Activated CD4-positive, alpha-beta memory T cell treated with anti-CD3 and anti-CD28 coated beads for 36 hours (primary cell): ENCODE results near the gene ROBO1. TPM values are rescaled to one million over a fixed set of nuclear protein-coding genes. Genes with fewer than 3 reads are reported as not detected.

Source experiments
- CTCF ChIA-PET: fragments of 350-600 bp; sonication (Branson Sonifier 250); formaldehyde crosslinking; loops from one replicate; lab custom pipeline; 2021; ENCODE audit warnings: antibody characterized with exemption, inconsistent platforms; lab: Charles Lee
- POLR2A ChIA-PET: fragments of 350-600 bp; sonication (Branson Sonifier 250); formaldehyde crosslinking; loops from one replicate; lab custom pipeline; 2021; ENCODE audit warnings: antibody characterized with exemption; lab: Charles Lee
- DNase-seq: peaks from one replicate; pipeline ENCODE4 v3.0.0-alpha.2; 2020
- H3K27ac Mint-ChIP-seq: one replicate; pipeline ENCODE4 v1.8.0; 2021; ENCODE audit warnings: mixed read lengths
- H3K27me3 Mint-ChIP-seq: one replicate; pipeline ENCODE4 v1.8.0; 2021; ENCODE audit warnings: mixed read lengths
- H3K36me3 Mint-ChIP-seq: one replicate; pipeline ENCODE4 v1.8.0; 2021; ENCODE audit warnings: mixed read lengths
- H3K4me1 Mint-ChIP-seq: one replicate; pipeline ENCODE4 v1.8.0; 2021; ENCODE audit warnings: low read depth, mixed read lengths
- H3K4me3 Mint-ChIP-seq: one replicate; pipeline ENCODE4 v1.8.0; 2021; ENCODE audit warnings: mild to moderate bottlenecking, mixed read lengths
- H3K9me3 Mint-ChIP-seq: one replicate; pipeline ENCODE4 v1.8.0; 2021; ENCODE audit warnings: mixed read lengths
- intact Hi-C: fragments of 100-400 bp; cut with micrococcal nuclease; formaldehyde crosslinking; loops from one replicate; pipeline ENCODE4 v1.15.1; 2023
- total RNA-seq, 2 experiments: library from RNA; stranded (reverse); gene quantifications; one replicate each; pipeline ENCODE4 v1.2.3, GENCODE V29; 2021

Gene ROBO1
- total RNA-seq, 2 experiments from 2014 or later, result not detected

DNA sequence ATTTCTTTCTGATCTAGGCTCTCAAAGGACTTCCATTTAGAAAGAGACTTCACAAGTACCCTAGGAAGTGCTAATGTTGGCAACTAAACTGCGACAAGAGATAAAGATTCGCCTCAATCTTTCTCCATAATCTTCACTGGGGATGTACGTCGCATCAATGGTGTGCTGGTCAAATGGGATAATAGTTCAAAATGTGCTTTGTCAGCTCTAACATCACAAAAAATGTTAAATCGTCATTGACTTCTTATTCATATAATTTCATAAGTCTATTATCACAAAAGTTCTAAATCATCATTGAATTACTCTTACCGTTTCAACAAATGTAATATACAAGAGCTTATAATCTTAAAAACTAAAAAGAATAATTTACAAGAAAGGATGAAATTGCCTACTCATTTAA, 727.7 kb downstream of the ROBO1 start:
- no peak for DNase-seq
- POLR2A ChIA-PET, result no interaction called here
- H3K9me3 Mint-ChIP-seq, result peaks cover 13% of the 10 kb centered on the region
- intact Hi-C loops, result no loop called here
- no peaks in the 10 kb centered on the region for H3K36me3 Mint-ChIP-seq
- H3K4me1 Mint-ChIP-seq, result no peaks in the 10 kb centered on the region
- no peak overlapping the region for H3K4me3 Mint-ChIP-seq
- CTCF ChIA-PET, result no interaction called here
- H3K27ac Mint-ChIP-seq, result no peak overlapping the region
- H3K27me3 Mint-ChIP-seq, result no peaks in the 10 kb centered on the region

GRCh38 chr3:79039192-79039591, 728.6 kb downstream of the ROBO1 start:
- peaks cover 13% of the 10 kb centered on the region for H3K9me3 Mint-ChIP-seq
- intact Hi-C loops, result no loop called here
- H3K4me1 Mint-ChIP-seq, result no peaks in the 10 kb centered on the region
- POLR2A ChIA-PET, result no interaction called here
- no peak overlapping the region for H3K27ac Mint-ChIP-seq
- CTCF ChIA-PET, result no interaction called here
- no peaks in the 10 kb centered on the region for H3K36me3 Mint-ChIP-seq
- H3K27me3 Mint-ChIP-seq, result no peaks in the 10 kb centered on the region
- no peak for DNase-seq
- H3K4me3 Mint-ChIP-seq, result no peak overlapping the region

- no peaks in the 10 kb centered on the region for H3K4me1 Mint-ChIP-seq
- no peak overlapping the region for H3K4me3 Mint-ChIP-seq
- no peaks in the 10 kb centered on the region for H3K36me3 Mint-ChIP-seq
- peaks cover 10% of the 10 kb centered on the region for H3K9me3 Mint-ChIP-seq
- ChIA-PET POLR2A (no interaction called here), CTCF (no interaction called here)
- H3K27me3 Mint-ChIP-seq, result no peaks in the 10 kb centered on the region
- H3K27ac Mint-ChIP-seq, result no peak overlapping the region
- no peak for DNase-seq
- intact Hi-C loops, result no loop called here
Observed at GRCh38 chr3:79038636-79039035, 729.2 kb downstream of the ROBO1 start.

GRCh38 chr3:79038057-79038456, 729.7 kb downstream of the ROBO1 start:
- no peaks in the 10 kb centered on the region for H3K36me3 Mint-ChIP-seq

DNA sequence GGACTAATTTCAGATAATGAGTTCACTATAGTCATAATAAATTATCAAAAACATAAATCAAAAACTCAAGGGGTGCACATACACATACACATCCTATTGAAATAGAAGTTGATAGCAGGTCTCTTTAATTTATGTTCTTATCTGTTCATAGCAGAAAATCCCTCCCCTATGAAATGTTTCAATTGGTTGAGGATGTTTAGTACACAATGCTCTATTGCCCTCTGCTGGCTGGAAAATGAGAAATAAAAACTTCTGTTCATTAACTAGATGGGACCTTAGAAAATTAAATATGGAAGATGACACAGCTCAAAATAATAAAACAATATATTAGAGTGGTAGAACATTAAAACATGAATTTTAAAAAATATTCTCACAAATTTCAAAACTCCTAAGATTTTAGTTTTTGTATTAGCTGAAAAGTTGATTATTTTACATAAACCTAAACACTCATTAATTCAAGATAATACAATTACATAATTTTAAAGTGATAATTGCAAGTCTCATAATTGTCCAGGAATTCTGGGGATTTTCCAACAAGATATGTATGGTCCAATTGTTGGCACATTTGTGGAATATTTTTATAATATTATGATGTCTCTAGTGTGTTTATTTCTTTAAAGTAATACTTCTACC, 735.0 kb downstream of the ROBO1 start:
- Mint-ChIP-seq H3K4me1 (no peaks in the 10 kb centered on the region), H3K9me3 (peaks cover 4% of the 10 kb centered on the region), H3K4me3 (no peak overlapping the region), H3K27me3 (no peaks in the 10 kb centered on the region), H3K27ac (no peak overlapping the region), H3K36me3 (no peaks in the 10 kb centered on the region)
- DNase-seq, result no peak
- intact Hi-C loops, result no loop called here
- POLR2A ChIA-PET, result no interaction called here
- CTCF ChIA-PET, result no interaction called here

More at GRCh38 chr3:79038057-79038456, 729.7 kb downstream of the ROBO1 start:
- H3K4me1 Mint-ChIP-seq, result no peaks in the 10 kb centered on the region
- DNase-seq, result no peak
- no peak overlapping the region for H3K27ac Mint-ChIP-seq
- intact Hi-C loops, result no loop called here
- POLR2A ChIA-PET, result no interaction called here
- CTCF ChIA-PET, result no interaction called here
- H3K9me3 Mint-ChIP-seq, result peaks cover 8% of the 10 kb centered on the region
- no peaks in the 10 kb centered on the region for H3K27me3 Mint-ChIP-seq
- no peak overlapping the region for H3K4me3 Mint-ChIP-seq

- intact Hi-C loops, result no loop called here
- H3K9me3 Mint-ChIP-seq, result peaks cover 4% of the 10 kb centered on the region
- no peaks in the 10 kb centered on the region for H3K36me3 Mint-ChIP-seq
- no peak for DNase-seq
- H3K27me3 Mint-ChIP-seq, result no peaks in the 10 kb centered on the region
- CTCF ChIA-PET, result no interaction called here
- H3K4me1 Mint-ChIP-seq, result no peaks in the 10 kb centered on the region
- H3K4me3 Mint-ChIP-seq, result no peak overlapping the region
- POLR2A ChIA-PET, result no interaction called here
- H3K27ac Mint-ChIP-seq, result no peak overlapping the region
Observed at GRCh38 chr3:79030157-79030556, 737.6 kb downstream of the ROBO1 start.

DNA sequence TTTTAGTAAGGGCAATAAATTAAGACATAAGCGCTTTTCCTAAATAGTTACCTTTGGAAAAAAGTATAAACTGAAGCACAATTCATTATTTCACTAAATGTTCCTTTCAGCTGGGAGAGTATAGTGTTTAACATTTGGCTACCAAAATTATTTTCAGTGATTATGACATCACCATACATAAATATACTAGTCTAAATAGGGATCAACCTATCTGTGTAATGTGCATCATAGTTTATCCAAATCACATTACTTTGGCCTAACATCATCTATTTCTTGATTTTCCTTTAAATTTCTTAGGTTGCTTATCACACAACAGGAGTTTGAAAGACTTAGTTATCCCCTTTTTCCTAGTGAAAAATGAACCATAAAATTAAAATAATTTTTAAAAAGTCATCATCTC, 738.9 kb downstream of the ROBO1 start:
- POLR2A ChIA-PET, result no interaction called here

DNA sequence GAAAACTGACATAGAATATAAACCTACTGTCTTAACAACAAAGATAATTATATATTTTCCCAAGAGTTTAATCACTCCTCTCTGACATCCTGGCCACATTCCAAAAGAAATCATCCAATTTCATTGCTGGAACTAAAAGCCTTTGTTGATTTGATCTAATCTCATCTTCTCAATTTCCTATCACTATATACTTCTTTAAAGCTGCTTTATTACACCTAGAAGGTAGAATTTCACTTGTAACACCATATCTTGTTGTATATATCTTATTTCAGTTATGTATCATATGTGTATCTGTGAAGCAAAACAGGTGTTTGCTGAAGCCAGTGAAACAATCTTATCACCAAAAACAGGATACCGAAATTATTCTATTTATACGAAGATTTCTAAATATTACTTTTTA, 740.2 kb downstream of the ROBO1 start:
- Mint-ChIP-seq H3K9me3 (peaks cover 7% of the 10 kb centered on the region), H3K27ac (no peak overlapping the region), H3K36me3 (no peaks in the 10 kb centered on the region), H3K4me1 (no peaks in the 10 kb centered on the region), H3K27me3 (no peaks in the 10 kb centered on the region), H3K4me3 (no peak overlapping the region)
- DNase-seq, result no peak
- ChIA-PET CTCF (no interaction called here), POLR2A (no interaction called here)
- intact Hi-C loops, result no loop called here

More for the DNA sequence above, 738.9 kb downstream of the ROBO1 start:
- no peak for DNase-seq
- H3K27ac Mint-ChIP-seq, result no peak overlapping the region
- intact Hi-C loops, result no loop called here
- H3K27me3 Mint-ChIP-seq, result no peaks in the 10 kb centered on the region
- peaks cover 7% of the 10 kb centered on the region for H3K9me3 Mint-ChIP-seq
- CTCF ChIA-PET, result no interaction called here
- no peak overlapping the region for H3K4me3 Mint-ChIP-seq
- no peaks in the 10 kb centered on the region for H3K36me3 Mint-ChIP-seq
- no peaks in the 10 kb centered on the region for H3K4me1 Mint-ChIP-seq

DNA sequence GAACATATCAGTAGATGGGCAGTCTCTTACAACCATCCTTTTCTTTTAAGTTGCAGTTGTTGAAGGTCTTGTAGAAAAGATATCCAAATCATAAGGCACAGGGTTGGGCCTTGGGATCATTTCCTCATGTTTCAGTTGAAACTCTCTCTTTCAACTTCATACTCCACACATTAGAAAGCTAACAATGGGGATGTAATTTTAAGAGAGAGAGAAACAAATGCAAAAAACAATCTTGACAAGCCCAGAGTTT, 747.9 kb downstream of the ROBO1 start:
- peaks cover 3% of the 10 kb centered on the region for H3K36me3 Mint-ChIP-seq
- intact Hi-C loops, result no loop called here
- H3K4me1 Mint-ChIP-seq, result no peaks in the 10 kb centered on the region
- POLR2A ChIA-PET, result no interaction called here
- DNase-seq, result no peak
- no peak overlapping the region for H3K27ac Mint-ChIP-seq
- peaks cover 6% of the 10 kb centered on the region for H3K9me3 Mint-ChIP-seq
- CTCF ChIA-PET, result no interaction called here
- H3K4me3 Mint-ChIP-seq, result no peak overlapping the region
- H3K27me3 Mint-ChIP-seq, result peaks cover 7% of the 10 kb centered on the region

DNA sequence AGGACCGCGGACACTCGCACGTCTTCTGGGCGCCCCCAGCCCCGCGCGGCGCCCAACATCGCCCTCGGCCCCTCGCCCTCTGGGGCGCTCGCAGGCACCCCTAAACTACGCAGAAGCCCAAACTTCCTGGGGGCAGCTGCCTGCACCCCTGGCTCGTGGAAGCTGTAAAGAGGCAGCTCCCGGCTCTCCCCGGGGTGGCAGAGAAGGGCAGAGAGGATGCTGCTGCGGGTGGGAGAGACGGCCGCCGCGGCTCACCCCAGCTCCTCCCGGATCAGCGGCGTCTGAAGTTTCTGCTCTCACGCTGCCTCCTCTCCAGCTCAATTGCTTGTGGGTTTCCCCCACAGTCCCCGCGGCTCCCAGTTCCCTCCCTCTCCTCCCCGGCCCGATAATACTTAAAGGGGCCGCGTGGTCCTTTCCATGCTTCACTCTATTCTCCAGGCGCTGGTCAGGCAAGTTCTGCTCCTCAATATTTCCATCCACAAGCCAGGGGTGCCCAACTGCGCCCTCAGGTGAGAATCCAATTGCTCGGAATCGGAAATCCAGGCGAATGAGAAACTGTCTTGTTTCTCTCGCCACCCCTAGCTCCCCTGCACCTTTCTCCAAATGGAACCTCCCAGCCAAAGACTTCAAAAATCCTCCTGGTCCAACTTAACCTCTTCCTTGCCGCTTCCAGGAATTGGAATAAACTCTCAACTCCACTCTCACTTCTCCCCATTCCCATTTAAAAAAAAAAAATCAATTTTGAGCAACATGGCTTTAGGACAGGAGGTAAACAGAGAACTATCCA, 748.5 kb downstream of the ROBO1 start:
- POLR2A ChIA-PET, result no interaction called here
- intact Hi-C loops, result no loop called here
- Mint-ChIP-seq H3K27me3 (peaks cover 7% of the 10 kb centered on the region), H3K4me3 (no peak overlapping the region), H3K36me3 (peaks cover 3% of the 10 kb centered on the region), H3K9me3 (peaks cover 6% of the 10 kb centered on the region), H3K27ac (no peak overlapping the region), H3K4me1 (no peaks in the 10 kb centered on the region)
- CTCF ChIA-PET, result no interaction called here
- DNase-seq, result no peak

GRCh38 chr3:79018671-79019136, 749.1 kb downstream of the ROBO1 start:
- ChIA-PET POLR2A (no interaction called here), CTCF (no interaction called here)
- Mint-ChIP-seq H3K4me3 (no peak overlapping the region), H3K9me3 (peaks cover 3% of the 10 kb centered on the region), H3K27ac (no peak overlapping the region), H3K4me1 (no peaks in the 10 kb centered on the region), H3K27me3 (peaks cover 7% of the 10 kb centered on the region), H3K36me3 (peaks cover 3% of the 10 kb centered on the region)
- intact Hi-C loops, result no loop called here
- DNase-seq, result no peak

DNA sequence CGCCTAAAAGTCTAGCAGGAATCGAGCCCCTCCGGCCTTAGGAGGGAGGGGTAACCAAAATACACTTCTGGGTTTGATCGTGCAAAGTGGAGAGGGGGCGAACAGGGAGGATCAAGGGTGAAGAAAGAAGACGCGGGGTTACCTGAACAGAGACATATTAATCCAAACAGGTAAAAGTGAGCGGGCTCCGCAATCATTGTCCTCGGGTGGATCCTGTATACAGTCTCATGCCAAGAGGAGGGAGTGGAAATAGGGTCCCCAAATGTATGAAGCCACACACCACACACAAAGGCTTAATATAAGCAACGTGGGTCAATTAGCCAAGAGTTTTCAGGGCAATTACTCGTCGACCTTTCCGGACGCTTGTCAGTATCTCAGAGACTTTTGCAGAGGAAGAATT, 749.5 kb downstream of the ROBO1 start:
- peaks cover 7% of the 10 kb centered on the region for H3K27me3 Mint-ChIP-seq
- no peak overlapping the region for H3K4me3 Mint-ChIP-seq
- H3K27ac Mint-ChIP-seq, result no peak overlapping the region
- H3K4me1 Mint-ChIP-seq, result no peaks in the 10 kb centered on the region
- peaks cover 3% of the 10 kb centered on the region for H3K9me3 Mint-ChIP-seq
- POLR2A ChIA-PET, result no interaction called here
- DNase-seq, result no peak
- intact Hi-C loops, result no loop called here
- H3K36me3 Mint-ChIP-seq, result peaks cover 3% of the 10 kb centered on the region
- CTCF ChIA-PET, result interaction anchor here (1.4 kb wide), 1 partner anchor 68 kb away, joined by 3 read pairs; no protein-coding TSS in a partner anchor
